ENCODE data around the gene CFAP157.
"Not testable (repeated sequence)": the region's sequence is repeated elsewhere in the genome, so short reads cannot be mapped to it uniquely, and the experiment has no call there.

Gene CFAP157

DNA sequence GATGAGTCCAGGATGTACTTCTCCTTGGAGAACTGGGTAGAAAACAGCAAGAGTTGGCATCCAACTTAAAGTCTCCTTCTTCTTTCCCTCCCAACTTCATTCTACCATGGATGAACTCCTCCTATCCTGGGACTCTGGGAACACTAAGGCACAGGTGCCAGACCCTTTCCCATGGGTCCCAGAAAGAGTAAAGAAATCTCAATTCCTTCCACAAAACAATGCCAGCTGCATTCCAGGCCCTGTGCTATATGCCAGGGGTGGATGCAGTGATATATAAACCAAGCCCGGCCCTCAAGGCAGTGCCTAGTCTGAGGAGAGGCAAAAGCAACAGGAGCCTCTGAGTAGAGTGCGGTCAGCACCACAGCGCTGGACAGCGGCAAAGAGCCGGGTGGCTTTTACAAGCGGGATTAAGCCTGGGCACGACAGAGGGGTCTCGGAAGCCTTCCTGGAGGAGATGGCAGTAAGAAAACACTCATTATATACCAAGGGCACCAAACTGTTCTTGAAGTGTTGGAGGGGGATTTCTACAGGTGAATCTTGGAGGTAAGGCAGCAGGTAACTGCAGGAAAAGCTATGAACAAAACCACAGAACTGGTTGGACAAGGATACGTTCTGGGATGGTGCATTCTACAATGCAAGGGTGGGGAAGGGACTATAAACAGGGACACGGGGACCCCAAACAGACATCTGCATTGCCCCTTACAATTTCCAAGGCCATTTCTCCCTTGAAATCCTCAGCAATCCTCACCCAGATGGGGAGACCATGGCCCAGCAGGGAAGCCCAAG, 44.7 kb downstream of the CFAP157 start:
- Mint-ChIP-seq H3K27me3 (no peaks in the 10 kb centered on the region), H3K4me3 (no peak overlapping the region), H3K4me1 (ENCODE audit: low read depth) (peaks cover 22% of the 10 kb centered on the region), H3K9me3 (ENCODE audit: low read depth) (no peaks in the 10 kb centered on the region), H3K36me3 (peaks cover 5% of the 10 kb centered on the region), H3K27ac (peak overlapping the region; percentile 50)

DNA sequence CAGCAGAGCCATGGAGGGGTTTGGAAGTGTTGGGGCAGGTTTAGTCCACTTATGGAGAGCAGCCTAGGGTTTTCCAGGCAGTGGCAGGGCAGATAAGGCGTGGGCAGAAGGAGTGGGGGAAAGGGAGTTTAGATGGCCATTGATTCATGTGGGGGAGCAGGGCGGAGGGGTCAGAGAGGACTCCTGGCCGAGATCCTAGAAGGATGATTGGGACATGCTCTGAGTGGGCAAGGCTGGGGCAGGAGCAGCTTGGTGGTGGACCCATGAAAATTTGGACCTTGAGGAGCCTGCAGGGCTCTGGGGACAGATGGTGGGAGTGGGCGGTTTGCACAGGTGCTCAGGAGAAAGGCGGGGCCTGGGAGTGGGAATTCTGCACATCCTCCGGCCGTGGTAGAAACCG, 46.4 kb downstream of the CFAP157 start:
- H3K4me1 Mint-ChIP-seq (ENCODE audit: low read depth), result peaks cover 9% of the 10 kb centered on the region
- no peaks in the 10 kb centered on the region for H3K27me3 Mint-ChIP-seq
- peaks cover 5% of the 10 kb centered on the region for H3K36me3 Mint-ChIP-seq
- peak overlapping the region; percentile 43 for H3K27ac Mint-ChIP-seq
- H3K4me3 Mint-ChIP-seq, result no peak overlapping the region
- H3K9me3 Mint-ChIP-seq (ENCODE audit: low read depth), result no peaks in the 10 kb centered on the region

DNA sequence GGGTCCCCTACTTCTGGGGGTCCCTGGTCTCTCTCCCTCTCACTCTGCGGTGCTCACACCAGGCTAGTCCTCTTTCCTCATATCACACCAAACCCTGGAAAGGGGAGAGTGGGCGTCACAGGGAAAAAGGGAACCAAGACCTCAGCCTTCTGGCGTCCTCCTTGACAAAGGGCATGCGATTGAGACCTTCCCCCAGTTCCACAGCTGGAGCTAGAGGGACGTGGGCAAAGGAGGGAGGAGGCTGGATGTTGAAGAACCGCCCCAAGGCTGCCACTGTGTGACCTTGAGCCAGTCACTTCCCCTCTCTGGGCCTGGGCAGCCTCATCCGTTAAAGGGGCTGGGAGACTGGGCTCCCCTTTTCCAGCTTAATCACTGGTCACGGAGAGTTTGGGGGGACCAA, 46.8 kb downstream of the CFAP157 start:
- peaks cover 5% of the 10 kb centered on the region for H3K36me3 Mint-ChIP-seq
- H3K27me3 Mint-ChIP-seq, result no peaks in the 10 kb centered on the region
- peaks cover 8% of the 10 kb centered on the region for H3K4me1 Mint-ChIP-seq (ENCODE audit: low read depth)
- no peak overlapping the region for H3K27ac Mint-ChIP-seq
- no peaks in the 10 kb centered on the region for H3K9me3 Mint-ChIP-seq (ENCODE audit: low read depth)
- no peak overlapping the region for H3K4me3 Mint-ChIP-seq

DNA sequence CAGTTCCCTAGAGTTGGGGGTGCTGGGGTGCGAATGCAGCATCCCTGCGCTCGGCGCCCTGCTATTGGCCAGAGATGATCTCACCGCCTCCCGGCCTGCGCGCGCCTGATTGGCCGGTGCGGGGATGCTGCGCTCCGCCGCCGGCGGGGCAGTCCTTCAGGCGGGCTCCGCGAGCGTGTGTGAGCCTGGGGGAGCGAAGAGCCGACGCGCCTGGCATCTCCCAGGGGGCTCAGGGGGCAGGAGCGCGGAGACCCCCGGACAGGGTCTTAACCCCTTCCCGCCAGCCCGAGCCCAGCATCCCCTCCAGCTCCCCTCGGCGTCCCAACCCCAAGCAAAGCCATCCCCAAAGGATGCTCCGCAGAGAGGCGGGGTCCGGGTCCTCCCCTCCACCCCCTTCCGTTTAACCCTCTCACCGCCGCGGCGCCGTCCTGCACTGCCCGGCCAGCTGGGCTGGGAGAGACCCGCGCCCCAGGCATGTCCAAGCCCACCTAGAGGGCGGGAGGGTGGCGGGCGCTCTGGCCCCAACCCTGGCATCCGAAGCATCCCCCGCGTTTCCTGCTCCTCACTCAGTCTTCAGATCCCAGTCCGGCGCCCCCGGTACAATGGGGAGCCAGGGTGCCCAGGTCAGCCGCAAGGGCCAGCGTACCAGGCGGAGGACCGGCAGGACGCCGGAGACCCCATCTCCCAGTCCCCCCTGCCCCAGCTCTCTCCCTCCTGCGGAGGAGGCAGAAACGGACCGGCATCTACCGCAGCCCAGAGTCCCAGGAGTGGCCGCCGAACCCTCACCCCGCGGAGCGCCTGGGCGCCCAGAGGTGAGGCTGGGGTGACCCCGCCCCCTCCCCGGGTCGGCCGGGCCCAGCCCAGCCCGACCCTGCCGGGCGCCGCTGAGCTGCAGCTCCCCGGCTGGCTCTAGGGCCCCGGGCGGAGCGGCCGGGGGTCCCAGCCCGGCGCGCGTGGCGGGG, 47.6 kb downstream of the CFAP157 start:
- H3K4me1 Mint-ChIP-seq (ENCODE audit: low read depth), result peaks cover 9% of the 10 kb centered on the region
- H3K27me3 Mint-ChIP-seq, result no peaks in the 10 kb centered on the region
- peaks cover 5% of the 10 kb centered on the region for H3K36me3 Mint-ChIP-seq
- no peak overlapping the region for H3K27ac Mint-ChIP-seq
- no peak overlapping the region for H3K4me3 Mint-ChIP-seq
- H3K9me3 Mint-ChIP-seq (ENCODE audit: low read depth), result no peaks in the 10 kb centered on the region

DNA sequence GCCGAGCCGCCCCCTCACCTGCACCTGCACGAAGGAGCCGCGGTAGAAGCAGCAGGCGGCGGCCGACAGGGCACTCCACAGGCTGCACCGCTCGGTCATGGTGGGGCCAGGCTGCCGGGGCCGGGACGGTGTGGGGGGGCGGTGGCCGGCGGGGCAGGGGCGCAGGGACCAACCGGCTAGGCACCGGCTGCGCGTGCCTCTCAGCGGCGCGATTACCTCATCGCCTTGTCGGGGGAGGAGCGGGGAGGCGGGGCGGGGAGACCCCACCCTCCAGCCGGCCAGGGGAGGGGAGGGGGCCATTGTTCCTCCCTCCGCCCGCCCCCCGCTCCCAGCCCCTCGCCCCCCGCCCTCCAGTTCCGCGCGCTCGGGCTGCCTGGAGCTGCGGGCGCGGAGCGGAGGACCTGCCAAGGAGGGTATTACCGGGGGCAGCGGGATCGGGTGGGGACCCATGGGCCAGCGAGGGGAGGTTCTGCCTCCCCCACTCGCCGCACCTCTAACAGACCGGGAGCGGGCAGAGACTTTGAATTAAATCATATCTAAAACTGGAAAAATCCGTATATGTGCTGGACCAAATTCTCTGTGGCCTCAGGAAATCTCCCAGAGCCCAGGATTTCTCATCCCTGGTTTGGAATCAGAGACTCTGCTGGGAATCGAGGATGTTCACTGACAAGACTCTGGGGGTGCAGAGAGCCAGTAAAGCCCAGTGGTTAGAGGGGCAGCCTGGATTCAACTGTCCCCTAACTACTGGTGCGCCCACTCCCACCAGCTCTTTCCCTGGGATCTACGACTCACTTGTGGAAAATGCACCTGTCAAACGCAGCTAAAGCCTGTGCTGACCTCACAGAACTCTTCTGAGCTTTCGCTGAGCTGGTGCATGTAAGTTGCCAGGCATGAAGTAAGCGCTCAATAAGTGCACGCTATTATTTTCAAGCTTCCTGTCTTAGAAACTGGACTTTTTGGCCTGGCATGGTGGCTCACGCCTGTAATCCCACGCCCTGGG, 48.6 kb downstream of the CFAP157 start:
- H3K9me3 Mint-ChIP-seq (ENCODE audit: low read depth), result no peaks in the 10 kb centered on the region
- peaks cover 8% of the 10 kb centered on the region for H3K4me1 Mint-ChIP-seq (ENCODE audit: low read depth)
- H3K27me3 Mint-ChIP-seq, result no peaks in the 10 kb centered on the region
- no peak overlapping the region for H3K4me3 Mint-ChIP-seq
- H3K36me3 Mint-ChIP-seq, result peaks cover 3% of the 10 kb centered on the region
- no peak overlapping the region for H3K27ac Mint-ChIP-seq

DNA sequence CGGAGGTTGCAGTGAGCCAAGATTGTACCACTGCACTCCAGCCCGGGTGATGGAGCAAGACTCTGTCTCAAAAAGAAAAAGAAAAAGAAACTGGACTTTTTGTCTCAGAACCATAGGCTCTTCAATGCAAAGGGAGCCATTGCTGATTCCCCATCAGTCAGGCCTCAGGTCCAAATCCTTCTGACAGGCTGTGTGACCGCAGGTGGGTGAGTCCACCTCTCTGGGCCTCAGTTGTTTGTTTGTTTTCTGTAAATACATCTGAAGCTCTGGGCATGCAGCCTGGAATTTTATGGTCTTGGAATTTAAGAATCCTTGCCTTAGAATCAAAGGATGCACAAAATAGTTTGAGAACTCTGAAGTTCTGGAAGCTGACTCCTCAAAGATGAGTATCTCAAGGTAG, 49.4 kb downstream of the CFAP157 start:
- no peak overlapping the region for H3K27ac Mint-ChIP-seq
- H3K9me3 Mint-ChIP-seq (ENCODE audit: low read depth), result no peaks in the 10 kb centered on the region
- no peaks in the 10 kb centered on the region for H3K27me3 Mint-ChIP-seq
- H3K4me1 Mint-ChIP-seq (ENCODE audit: low read depth), result peaks cover 7% of the 10 kb centered on the region
- no peaks in the 10 kb centered on the region for H3K36me3 Mint-ChIP-seq
- H3K4me3 Mint-ChIP-seq, result no peak overlapping the region

DNA sequence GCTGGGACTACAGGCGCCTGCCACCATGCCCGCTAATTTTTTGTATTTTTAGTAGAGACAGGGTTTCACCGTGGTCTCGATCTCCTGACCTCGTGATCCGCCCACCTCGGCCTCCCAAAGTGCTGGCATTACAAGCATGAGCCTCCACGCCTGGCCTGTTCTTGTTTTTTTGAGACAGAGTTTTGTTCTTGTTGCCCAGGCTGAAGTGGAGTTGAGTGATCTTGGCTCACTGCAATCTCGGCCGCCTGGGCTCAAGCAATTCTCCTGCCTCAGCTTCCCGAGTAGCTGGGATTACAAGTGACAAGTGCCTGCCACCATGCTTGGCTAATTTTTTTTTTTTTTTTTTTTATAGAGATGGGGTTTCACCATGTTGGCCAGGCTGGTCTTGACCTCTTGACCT, 50.0 kb downstream of the CFAP157 start:
- not testable (repeated sequence) for H3K4me1 Mint-ChIP-seq (ENCODE audit: low read depth); H3K27me3 Mint-ChIP-seq; H3K9me3 Mint-ChIP-seq (ENCODE audit: low read depth); H3K36me3 Mint-ChIP-seq; H3K4me3 Mint-ChIP-seq; H3K27ac Mint-ChIP-seq

DNA sequence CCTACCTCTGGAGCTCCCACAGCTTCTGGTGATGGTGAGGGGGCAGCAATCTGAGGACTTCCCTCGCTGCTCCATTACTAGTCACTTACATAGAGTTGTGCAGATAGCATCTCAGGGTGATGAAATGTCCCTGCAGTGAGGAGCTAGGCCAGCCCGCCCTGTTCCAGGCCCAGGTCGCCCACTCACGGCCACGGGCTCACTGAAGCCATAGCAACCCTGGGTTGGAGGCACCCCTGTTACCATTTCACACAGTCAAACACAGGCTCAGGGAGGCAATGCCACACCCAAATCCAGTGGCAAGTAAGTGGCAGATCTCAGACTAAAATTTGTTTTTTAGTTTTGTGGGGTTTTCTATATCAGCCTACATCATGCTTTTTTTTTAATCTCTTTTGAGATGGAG, 52.1 kb downstream of the CFAP157 start:
- H3K4me1 Mint-ChIP-seq (ENCODE audit: low read depth), result peaks cover 25% of the 10 kb centered on the region
- H3K4me3 Mint-ChIP-seq, result no peak overlapping the region
- no peaks in the 10 kb centered on the region for H3K9me3 Mint-ChIP-seq (ENCODE audit: low read depth)
- H3K36me3 Mint-ChIP-seq, result no peaks in the 10 kb centered on the region
- peak overlapping the region; percentile 76 for H3K27ac Mint-ChIP-seq
- H3K27me3 Mint-ChIP-seq, result no peaks in the 10 kb centered on the region

DNA sequence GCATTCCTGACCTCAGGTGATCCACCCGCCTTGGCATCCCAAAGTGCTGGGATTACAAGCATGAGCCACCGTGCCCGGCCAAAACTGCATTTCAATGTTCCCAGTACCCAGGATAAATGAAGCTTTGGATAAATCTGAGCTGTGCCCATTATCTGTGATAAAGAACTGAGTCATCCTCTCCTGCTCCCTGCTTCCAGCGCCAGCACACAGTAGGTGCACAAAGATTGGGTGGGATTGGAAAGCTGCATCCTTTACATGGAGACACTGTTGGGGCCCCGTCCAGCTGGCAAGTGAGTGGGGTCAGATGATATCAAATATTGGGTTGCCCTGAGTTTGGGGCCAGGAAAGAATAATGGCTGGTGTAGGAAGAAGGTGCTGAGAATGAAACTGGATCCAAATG, 54.3 kb downstream of the CFAP157 start:
- H3K27ac Mint-ChIP-seq, result peak overlapping the region; percentile 68
- H3K36me3 Mint-ChIP-seq, result peaks cover 2% of the 10 kb centered on the region

DNA sequence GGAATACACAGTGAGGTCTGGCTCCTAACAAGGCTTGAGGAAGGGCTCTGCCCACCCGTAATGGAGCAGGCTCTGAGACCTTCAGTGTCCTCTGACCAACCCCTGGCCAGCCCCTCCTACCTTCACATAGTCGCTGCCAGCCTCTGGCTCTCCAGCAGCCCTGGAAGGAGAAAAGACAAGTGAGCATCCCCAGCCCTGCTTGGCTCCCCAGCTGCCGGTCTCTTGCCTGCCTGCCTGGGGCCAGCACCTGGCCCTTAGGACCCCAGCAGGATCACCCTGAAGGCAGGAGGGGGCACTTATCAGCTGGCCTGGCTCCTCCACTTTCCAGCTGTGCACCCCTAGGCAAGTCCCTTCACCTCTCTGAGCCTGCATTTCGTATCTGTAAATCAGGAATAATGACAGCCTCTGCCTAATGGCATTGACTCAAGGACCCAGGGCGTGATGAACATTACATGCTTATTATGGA, 54.7 kb downstream of the CFAP157 start:
- peaks cover 2% of the 10 kb centered on the region for H3K36me3 Mint-ChIP-seq
- H3K4me3 Mint-ChIP-seq, result no peak overlapping the region
- no peaks in the 10 kb centered on the region for H3K9me3 Mint-ChIP-seq (ENCODE audit: low read depth)
- H3K27ac Mint-ChIP-seq, result no peak overlapping the region
- H3K27me3 Mint-ChIP-seq, result no peaks in the 10 kb centered on the region
- H3K4me1 Mint-ChIP-seq (ENCODE audit: low read depth), result peaks cover 46% of the 10 kb centered on the region

More for the DNA sequence above, 54.3 kb downstream of the CFAP157 start:
- Mint-ChIP-seq H3K4me1 (ENCODE audit: low read depth) (peaks cover 42% of the 10 kb centered on the region), H3K27me3 (no peaks in the 10 kb centered on the region), H3K9me3 (ENCODE audit: low read depth) (no peaks in the 10 kb centered on the region), H3K4me3 (no peak overlapping the region)

DNA sequence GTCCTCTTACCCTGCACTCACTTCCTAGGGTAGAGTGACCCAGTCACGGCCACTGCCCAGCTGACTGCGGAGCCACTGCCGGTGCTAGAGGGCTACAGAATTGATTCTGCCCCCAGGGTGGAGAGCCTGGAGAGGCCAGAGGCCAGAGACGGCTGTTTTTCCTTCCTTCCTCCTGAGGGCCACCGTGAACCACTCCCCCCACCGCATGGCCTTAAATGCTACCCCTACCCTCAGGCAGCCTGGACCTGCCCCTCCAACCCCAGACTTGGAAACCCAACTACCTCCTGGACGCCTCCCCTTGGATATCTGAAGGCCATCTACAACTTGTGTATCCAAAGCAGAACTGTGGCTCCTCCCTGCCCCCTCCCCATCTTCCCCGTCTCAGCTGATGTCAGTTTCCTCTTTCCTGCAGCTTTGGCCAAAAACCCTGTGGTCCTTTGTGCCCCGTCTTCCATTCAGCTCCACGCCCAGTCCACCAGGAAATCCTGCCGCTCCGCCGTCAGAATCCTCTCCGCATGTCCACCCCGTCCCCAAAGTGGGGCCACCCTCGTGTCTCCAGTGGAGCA, 55.4 kb downstream of the CFAP157 start:
- H3K36me3 Mint-ChIP-seq, result peaks cover 2% of the 10 kb centered on the region
- no peaks in the 10 kb centered on the region for H3K9me3 Mint-ChIP-seq (ENCODE audit: low read depth)
- peaks cover 53% of the 10 kb centered on the region for H3K4me1 Mint-ChIP-seq (ENCODE audit: low read depth)
- no peaks in the 10 kb centered on the region for H3K27me3 Mint-ChIP-seq
- peak overlapping the region; percentile 73 for H3K27ac Mint-ChIP-seq
- H3K4me3 Mint-ChIP-seq, result no peak overlapping the region

DNA sequence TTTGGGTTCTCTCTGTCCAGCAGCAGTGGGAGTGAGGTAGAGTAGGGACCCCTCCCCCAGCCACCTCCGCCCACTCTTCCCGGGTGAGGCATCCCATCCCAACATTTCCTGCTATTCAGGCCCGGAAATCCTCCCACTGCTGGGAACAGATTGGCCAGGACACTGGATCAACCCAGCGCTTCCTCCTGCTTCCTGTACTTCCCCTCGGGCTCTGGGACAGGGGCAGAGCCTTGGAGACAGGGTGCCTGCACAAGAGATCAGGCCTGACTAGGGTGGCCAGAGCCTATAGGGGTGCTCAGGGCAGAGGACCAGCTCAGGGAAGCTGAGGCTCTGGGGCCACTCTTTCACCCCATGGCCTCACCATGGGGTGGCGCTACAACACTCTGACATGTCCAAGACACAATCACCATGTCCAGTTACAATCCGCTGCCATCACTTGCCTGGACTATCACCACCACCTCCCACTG, 57.2 kb downstream of the CFAP157 start:
- H3K4me3 Mint-ChIP-seq, result no peak overlapping the region
- H3K36me3 Mint-ChIP-seq, result peaks cover 5% of the 10 kb centered on the region
- H3K27me3 Mint-ChIP-seq, result no peaks in the 10 kb centered on the region
- H3K9me3 Mint-ChIP-seq (ENCODE audit: low read depth), result no peaks in the 10 kb centered on the region
- H3K4me1 Mint-ChIP-seq (ENCODE audit: low read depth), result peaks cover 66% of the 10 kb centered on the region
- peak overlapping the region; percentile 46 for H3K27ac Mint-ChIP-seq

DNA sequence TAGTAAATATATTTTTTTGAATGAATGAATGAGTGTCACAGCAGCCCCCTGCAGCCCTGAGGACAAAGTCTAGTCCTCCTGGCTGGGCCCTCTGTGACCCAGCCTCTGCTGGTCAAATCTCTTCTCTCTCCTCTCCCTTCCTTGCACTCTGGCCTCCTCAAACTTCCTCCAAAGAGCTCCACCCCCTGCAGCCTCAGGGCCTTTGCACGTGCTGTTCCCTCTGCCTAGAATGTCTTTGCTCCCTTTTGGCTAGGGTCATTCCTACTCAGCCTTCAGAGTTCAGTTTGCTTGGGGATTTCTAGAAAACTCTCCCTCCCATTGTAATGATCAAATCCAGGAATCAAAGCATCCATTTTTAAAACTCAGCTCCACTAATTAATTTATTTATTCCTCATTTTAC, 58.6 kb downstream of the CFAP157 start:
- H3K4me3 Mint-ChIP-seq, result no peak overlapping the region
- peaks cover 79% of the 10 kb centered on the region for H3K4me1 Mint-ChIP-seq (ENCODE audit: low read depth)
- H3K36me3 Mint-ChIP-seq, result peaks cover 6% of the 10 kb centered on the region
- H3K27me3 Mint-ChIP-seq, result no peaks in the 10 kb centered on the region
- peak overlapping the region; percentile 86 for H3K27ac Mint-ChIP-seq
- H3K9me3 Mint-ChIP-seq (ENCODE audit: low read depth), result no peaks in the 10 kb centered on the region
